GM12878 (cell line): ENCODE measurements around the gene SHLD1. TPM values are rescaled to one million over a fixed set of nuclear protein-coding genes. Genes with fewer than 3 reads are reported as not detected.

Source experiments
- ATAC-seq: fragments of 200-7000 bp; cut with Tn5 transposase; 3 replicates; pipeline ENCODE4 v1.9.1; 2020; ENCODE audit warnings: mild to moderate bottlenecking, moderate library complexity
- BruUV-seq: library from RNA; stranded (reverse); fragments of 400-500 nt; replicated peaks from 2 replicates; lab custom pipeline; 2021; lab: Mats Ljungman, UMichigan
- CTCF ChIA-PET: fragments of 300-600 bp; sonication (Branson Sonifier 250); formaldehyde crosslinking; extraction: SDS; loops from one replicate; lab custom pipeline; 2021; ENCODE audit warnings: inconsistent platforms; lab: Yijun Ruan, JAX
- POLR2A ChIA-PET: fragments of 350-600 bp; formaldehyde crosslinking; extraction: SDS; loops from one replicate; lab custom pipeline; 2021; ENCODE audit warnings: inconsistent platforms; lab: Charles Lee
- RAD21 ChIA-PET: fragments of 300-600 bp; sonication (Branson Sonifier 250); formaldehyde crosslinking; loops from one replicate; lab custom pipeline; 2023; ENCODE audit warnings: antibody characterized with exemption; ENCODE audit not compliant: unreplicated experiment; lab: Charles Lee
- SMC1A ChIA-PET: fragments of 300-600 bp; sonication (Branson Sonifier 250); formaldehyde crosslinking; loops from one replicate; lab custom pipeline; 2023; ENCODE audit not compliant: unreplicated experiment, uncharacterized antibody; lab: Charles Lee
- DNase-seq: peaks from one replicate; pipeline ENCODE4 v3.0.0-alpha.2; 2011; ENCODE audit warnings: low read depth, low spot score
- FAIRE-seq: peaks from 3 replicates; lab custom pipeline; 2011; peaks lifted over from hg19 to GRCh38; lab: Jason Lieb, UNC
- H2AFZ ChIP-seq: 2 replicates; pipeline ENCODE4 v1.6.0; 2011; ENCODE audit warnings: low read depth, low read length, control low read depth; ENCODE audit not compliant: control insufficient read depth
- H3K27ac ChIP-seq: 2 replicates; pipeline ENCODE4 v1.5.1; 2011; ENCODE audit warnings: control low read depth; ENCODE audit not compliant: control insufficient read depth, insufficient read depth
- H3K27me3 ChIP-seq, 2 experiments: replicated peaks in 1 of 2; 2 replicates each; pipeline versions ENCODE4 v1.6.0 to v1.6.1; 2011; ENCODE audit warnings: low read length in 1 of 2; ENCODE audit not compliant: control insufficient read depth in 2 of 2, insufficient read depth in 2 of 2
- H3K36me3 ChIP-seq, 2 experiments: 2 replicates each; pipeline ENCODE4 v1.5.1; 2011; ENCODE audit warnings: low read length in 1 of 2; ENCODE audit not compliant: control insufficient read depth in 2 of 2, insufficient read depth in 2 of 2
- H3K4me1 ChIP-seq: 2 replicates; pipeline ENCODE4 v1.6.1; 2011; ENCODE audit warnings: mild to moderate bottlenecking, low read length, moderate library complexity, mixed read lengths; ENCODE audit not compliant: control insufficient read depth, insufficient read depth
- H3K4me2 ChIP-seq: 2 replicates; pipeline ENCODE4 v1.6.0; 2011; ENCODE audit warnings: control low read depth; ENCODE audit not compliant: control insufficient read depth, insufficient read depth
- H3K4me3 ChIP-seq: fragments of 200-600 bp; sonication (generic); 2 replicates; pipeline ENCODE4 v1.5.1; 2016
- H3K79me2 ChIP-seq: 2 replicates; pipeline ENCODE4 v1.6.0; 2011; ENCODE audit warnings: low read length; ENCODE audit not compliant: control insufficient read depth, insufficient read depth
- H3K9ac ChIP-seq: 2 replicates; pipeline ENCODE4 v1.8.0; 2011; ENCODE audit warnings: low read length, control low read depth, mixed read lengths; ENCODE audit not compliant: control insufficient read depth, insufficient read depth
- H3K9me3 ChIP-seq: replicated peaks from 3 replicates; pipeline ENCODE4 v1.5.1; 2011; ENCODE audit warnings: mild to moderate bottlenecking, low read length; ENCODE audit not compliant: control insufficient read depth, insufficient read depth
- H4K20me1 ChIP-seq: 2 replicates; pipeline ENCODE4 v1.6.0; 2011; ENCODE audit not compliant: control insufficient read depth, insufficient read depth
- SIN3A ChIP-seq: IDR thresholded peaks from 2 replicates; pipeline ENCODE4 v1.6.1; 2012; ENCODE audit warnings: low read depth, low read length, improper control_type of control experiment
- WGBS: methylation state at CpG from one replicate; pipeline ENCODE4 v1.1.6; 2016; ENCODE audit warnings: low lambda C conversion rate; ENCODE audit not compliant: insufficient replicate concordance, insufficient coverage; ENCODE audit errors: missing lambda C conversion rate; 5-methylcytosine and 5-hydroxymethylcytosine counted together
- in situ Hi-C: fragments of 300-500 bp; cut with MboI; formaldehyde crosslinking; loops from 9 replicates; pipeline ENCODE4 v1.14.3; 2018; ENCODE audit warnings: mixed read lengths
- intact Hi-C: fragments of 100-400 bp; cut with micrococcal nuclease; formaldehyde crosslinking; loops from one replicate; pipeline ENCODE4 v1.14.2; 2022; ENCODE audit not compliant: unreplicated experiment
- polyA plus RNA-seq, 11 experiments: library from polyadenylated mRNA; depleted of rRNA in 4 of 11; unstranded in 6 of 11; stranded (reverse) in 5 of 11; fragments of >200 nt; fragmentation: Nextera tagmentation in 4 of 11; fragmentation: Illumina TruSeq in 1 of 11; extraction: Ambion mirVana in 4 of 11; extraction: Trizol in 1 of 11; gene quantifications; 1 replicate in 1 of 11; 2 replicates in 10 of 11; pipeline versions ENCODE4 v1.2.1 to v1.2.3, GENCODE V29; 2011 to 2016; ENCODE audit warnings: inconsistent platforms in 2 of 11, missing spikeins in 2 of 11, low read depth in 1 of 11
- total RNA-seq, 4 experiments: library from RNA; depleted of rRNA in 3 of 4; stranded (reverse); fragments of >200 nt in 3 of 4; fragmentation: Illumina TruSeq in 1 of 4; extraction: Trizol in 1 of 4; gene quantifications; 2 replicates each; pipeline versions ENCODE4 v1.2.1 to v1.2.3, GENCODE V29; 2013 to 2021
- TF ChIP-seq, protein P1 (sequence below): fragments of 450-650 bp; IDR thresholded peaks from 2 replicates; pipeline ENCODE4 v1.6.1; 2016; ENCODE audit warnings: mild to moderate bottlenecking
- TF ChIP-seq, protein P2 (sequence below): fragments of 450-650 bp; IDR thresholded peaks from 2 replicates; pipeline ENCODE4 v1.6.1; 2017; ENCODE audit warnings: mild to moderate bottlenecking, moderate library complexity

SHLD1 gene
- total and polyA plus RNA-seq, 10 of the 15 experiments (the other 5 are each of a cell fraction or from before 2014, with no cell fraction given), result 10.8 to 70.9 (median 25.4) TPM

DNA sequence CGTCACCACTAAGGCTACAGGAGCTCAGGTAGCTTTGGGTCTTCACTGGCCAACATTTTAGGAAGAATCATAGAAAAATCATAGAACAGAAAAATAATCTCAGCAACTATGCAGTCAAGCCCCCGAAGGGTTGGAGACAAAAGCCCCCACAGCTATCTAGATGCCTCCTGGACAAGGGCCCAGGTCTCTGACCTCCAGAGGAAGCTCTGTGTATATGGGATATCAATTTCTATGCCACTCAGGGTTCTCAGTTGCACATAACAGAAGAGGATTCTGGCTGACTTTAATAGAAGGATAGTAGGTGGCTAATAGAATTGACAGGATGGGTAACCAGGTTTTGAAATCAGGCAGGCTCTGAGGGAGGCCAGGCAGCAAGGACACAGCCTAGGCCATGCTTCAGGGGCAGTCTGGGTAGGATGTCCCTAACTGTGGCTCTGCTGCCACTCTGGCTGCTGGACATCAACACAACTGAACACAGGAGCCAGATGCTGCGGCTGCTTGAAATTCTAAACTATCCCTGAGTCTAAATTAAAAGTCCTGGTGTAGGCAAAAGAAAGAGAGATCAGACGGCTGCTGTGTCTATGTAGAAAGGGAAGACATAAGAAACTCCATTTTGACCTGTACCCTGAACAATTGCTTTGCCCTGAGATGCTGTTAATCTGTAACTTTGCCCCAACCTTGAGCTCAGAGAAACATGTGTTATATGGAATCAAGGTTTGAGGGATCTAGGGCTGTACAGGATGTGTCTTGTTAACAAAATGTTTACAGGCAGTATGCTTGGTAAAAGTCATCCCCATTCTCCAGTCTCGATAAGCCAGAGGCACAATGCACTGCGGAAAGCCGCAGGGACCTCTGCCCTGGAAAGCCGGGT, 134.5 kb downstream of the SHLD1 start:
- H3K9ac ChIP-seq, result no peak overlapping the region
- H3K27me3 ChIP-seq, result peaks cover 2 to 6% of the 10 kb centered on the region in 2 experiments; a peak in 3 of 4 replicates
- H3K36me3 ChIP-seq, result no peaks in the 10 kb centered on the region
- H3K9me3 ChIP-seq, result no peaks in the 10 kb centered on the region; the same call in 2 of the 3 replicates
- WGBS, result 47% methylated on average over 8 of the region's 8 CpGs
- TF ChIP-seq, protein P1, sequence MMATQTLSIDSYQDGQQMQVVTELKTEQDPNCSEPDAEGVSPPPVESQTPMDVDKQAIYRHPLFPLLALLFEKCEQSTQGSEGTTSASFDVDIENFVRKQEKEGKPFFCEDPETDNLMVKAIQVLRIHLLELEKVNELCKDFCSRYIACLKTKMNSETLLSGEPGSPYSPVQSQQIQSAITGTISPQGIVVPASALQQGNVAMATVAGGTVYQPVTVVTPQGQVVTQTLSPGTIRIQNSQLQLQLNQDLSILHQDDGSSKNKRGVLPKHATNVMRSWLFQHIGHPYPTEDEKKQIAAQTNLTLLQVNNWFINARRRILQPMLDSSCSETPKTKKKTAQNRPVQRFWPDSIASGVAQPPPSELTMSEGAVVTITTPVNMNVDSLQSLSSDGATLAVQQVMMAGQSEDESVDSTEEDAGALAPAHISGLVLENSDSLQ, result no peak
- no peak for TF ChIP-seq SIN3A
- TF ChIP-seq, protein P2, sequence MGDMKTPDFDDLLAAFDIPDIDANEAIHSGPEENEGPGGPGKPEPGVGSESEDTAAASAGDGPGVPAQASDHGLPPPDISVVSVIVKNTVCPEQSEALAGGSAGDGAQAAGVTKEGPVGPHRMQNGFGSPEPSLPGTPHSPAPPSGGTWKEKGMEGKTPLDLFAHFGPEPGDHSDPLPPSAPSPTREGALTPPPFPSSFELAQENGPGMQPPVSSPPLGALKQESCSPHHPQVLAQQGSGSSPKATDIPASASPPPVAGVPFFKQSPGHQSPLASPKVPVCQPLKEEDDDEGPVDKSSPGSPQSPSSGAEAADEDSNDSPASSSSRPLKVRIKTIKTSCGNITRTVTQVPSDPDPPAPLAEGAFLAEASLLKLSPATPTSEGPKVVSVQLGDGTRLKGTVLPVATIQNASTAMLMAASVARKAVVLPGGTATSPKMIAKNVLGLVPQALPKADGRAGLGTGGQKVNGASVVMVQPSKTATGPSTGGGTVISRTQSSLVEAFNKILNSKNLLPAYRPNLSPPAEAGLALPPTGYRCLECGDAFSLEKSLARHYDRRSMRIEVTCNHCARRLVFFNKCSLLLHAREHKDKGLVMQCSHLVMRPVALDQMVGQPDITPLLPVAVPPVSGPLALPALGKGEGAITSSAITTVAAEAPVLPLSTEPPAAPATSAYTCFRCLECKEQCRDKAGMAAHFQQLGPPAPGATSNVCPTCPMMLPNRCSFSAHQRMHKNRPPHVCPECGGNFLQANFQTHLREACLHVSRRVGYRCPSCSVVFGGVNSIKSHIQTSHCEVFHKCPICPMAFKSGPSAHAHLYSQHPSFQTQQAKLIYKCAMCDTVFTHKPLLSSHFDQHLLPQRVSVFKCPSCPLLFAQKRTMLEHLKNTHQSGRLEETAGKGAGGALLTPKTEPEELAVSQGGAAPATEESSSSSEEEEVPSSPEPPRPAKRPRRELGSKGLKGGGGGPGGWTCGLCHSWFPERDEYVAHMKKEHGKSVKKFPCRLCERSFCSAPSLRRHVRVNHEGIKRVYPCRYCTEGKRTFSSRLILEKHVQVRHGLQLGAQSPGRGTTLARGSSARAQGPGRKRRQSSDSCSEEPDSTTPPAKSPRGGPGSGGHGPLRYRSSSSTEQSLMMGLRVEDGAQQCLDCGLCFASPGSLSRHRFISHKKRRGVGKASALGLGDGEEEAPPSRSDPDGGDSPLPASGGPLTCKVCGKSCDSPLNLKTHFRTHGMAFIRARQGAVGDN, result no peak
- POLR2A ChIA-PET, result no interaction called here
- CTCF ChIA-PET, result no interaction called here
- RAD21 ChIA-PET, result no interaction called here
- H3K4me3 ChIP-seq, result no peak overlapping the region
- no TSS peak for BruUV-seq
- in situ Hi-C loops, result no loop called here
- H3K79me2 ChIP-seq, result no peaks in the 10 kb centered on the region
- DNase-seq (no peak), FAIRE-seq (no peak), ATAC-seq (no peak)
- intact Hi-C loops, result no loop called here
- H2AFZ ChIP-seq, result no peak overlapping the region
- no peak overlapping the region for H3K27ac ChIP-seq
- H4K20me1 ChIP-seq, result no peaks in the 10 kb centered on the region
- no peaks in the 10 kb centered on the region for H3K4me1 ChIP-seq
- H3K4me2 ChIP-seq, result no peak overlapping the region
- SMC1A ChIA-PET, result no interaction called here
